PC-3 (cell line): ENCODE results near the gene ST8SIA5. TPM values are rescaled to one million over a fixed set of nuclear protein-coding genes. Genes with fewer than 3 reads are reported as not detected.

Experiments
- ATAC-seq: fragments of 200-7000 bp; cut with Tn5 transposase; 2 replicates; pipeline ENCODE4 v1.9.1; 2020; ENCODE audit warnings: mild to moderate bottlenecking, moderate library complexity
- BruUV-seq: library from RNA; stranded (reverse); fragments of 400-500 nt; replicated peaks from 2 replicates; lab custom pipeline; 2021; lab: Mats Ljungman, UMichigan
- CTCF ChIA-PET: fragments of 300-600 bp; sonication (Branson Sonifier 250); formaldehyde crosslinking; loops from one replicate; lab custom pipeline; 2022; ENCODE audit warnings: antibody characterized with exemption; lab: Charles Lee
- POLR2A ChIA-PET: fragments of 300-600 bp; sonication (Branson Sonifier 250); formaldehyde crosslinking; loops from one replicate; lab custom pipeline; 2022; ENCODE audit warnings: antibody characterized with exemption; ENCODE audit not compliant: unreplicated experiment; lab: Charles Lee
- DNase-seq: peaks from one replicate; pipeline ENCODE4 v3.0.0-alpha.2; 2015
- H2AFZ ChIP-seq: fragments of 300-600 bp; sonication (generic); 2 replicates; pipeline ENCODE4 v1.6.0; 2016; ENCODE audit warnings: antibody characterized with exemption, low read length
- H3F3A ChIP-seq: fragments of 300-600 bp; sonication (generic); one replicate; pipeline ENCODE4 v1.6.0; 2017; ENCODE audit warnings: antibody characterized with exemption, low read length, control low read depth, mild to moderate bottlenecking; ENCODE audit not compliant: unreplicated experiment
- H3K27ac ChIP-seq: fragments of 300-600 bp; sonication (generic); 2 replicates; pipeline ENCODE4 v1.5.1; 2016; ENCODE audit warnings: mild to moderate bottlenecking, low read length
- H3K27me3 ChIP-seq: fragments of 300-600 bp; sonication (generic); 2 replicates; pipeline ENCODE4 v1.6.1; 2016; ENCODE audit warnings: low read length, mixed read lengths
- H3K36me3 ChIP-seq: fragments of 300-600 bp; sonication (generic); 2 replicates; pipeline ENCODE4 v1.6.1; 2016; ENCODE audit warnings: low read depth, mixed run types, low read length, mixed read lengths
- H3K4me1 ChIP-seq: fragments of 300-600 bp; sonication (generic); 2 replicates; pipeline ENCODE4 v1.5.1; 2016; ENCODE audit warnings: low read length; ENCODE audit not compliant: insufficient read depth
- H3K4me2 ChIP-seq: fragments of 300-600 bp; sonication (generic); 2 replicates; pipeline ENCODE4 v1.6.0; 2016; ENCODE audit warnings: low read length
- H3K4me3 ChIP-seq: fragments of 300-600 bp; sonication (generic); 2 replicates; pipeline ENCODE4 v1.5.1; 2016; ENCODE audit warnings: mild to moderate bottlenecking, low read length, mixed read lengths
- H3K79me2 ChIP-seq: fragments of 300-600 bp; sonication (generic); 2 replicates; pipeline ENCODE4 v1.6.1; 2017; ENCODE audit warnings: low read length, mixed read lengths
- H3K9ac ChIP-seq: fragments of 300-600 bp; sonication (generic); 2 replicates; pipeline ENCODE4 v1.6.0; 2016; ENCODE audit warnings: mild to moderate bottlenecking, low read length
- H3K9me2 ChIP-seq: fragments of 300-600 bp; sonication (generic); replicated peaks from 2 replicates; pipeline ENCODE4 v1.6.1; 2016; ENCODE audit warnings: mixed run types, low read length, mixed read lengths
- H3K9me3 ChIP-seq: fragments of 300-600 bp; sonication (generic); 2 replicates; pipeline ENCODE4 v1.6.1; 2016; ENCODE audit warnings: low read length, mixed read lengths
- H4K20me1 ChIP-seq: fragments of 300-600 bp; sonication (generic); 2 replicates; pipeline ENCODE4 v1.6.1; 2016; ENCODE audit warnings: low read length, mixed read lengths
- EZH2 ChIP-seq: fragments of 300-600 bp; sonication (generic); IDR thresholded peaks from one replicate; pipeline ENCODE4 v1.6.1; 2017; ENCODE audit warnings: antibody characterized with exemption, mild to moderate bottlenecking, low read length; ENCODE audit not compliant: unreplicated experiment
- EZH2phosphoT487 ChIP-seq: fragments of 300-600 bp; sonication (generic); IDR thresholded peaks from 2 replicates; pipeline ENCODE4 v1.6.1; 2018; ENCODE audit warnings: mild to moderate bottlenecking, antibody characterized with exemption, low read length, borderline replicate concordance
- intact Hi-C: fragments of 100-400 bp; cut with micrococcal nuclease; formaldehyde crosslinking; loops from 2 replicates; pipeline ENCODE4 v1.9.0; 2023
- total RNA-seq: library from RNA; depleted of rRNA; stranded (reverse); fragments of >200 nt; gene quantifications from 2 replicates; pipeline ENCODE4 v1.2.3, GENCODE V29; 2014
- TF ChIP-seq, protein P1 (sequence below): fragments of 300-600 bp; sonication (generic); conservative IDR thresholded peaks from 2 replicates; pipeline ENCODE4 v1.5.1; 2017; ENCODE audit warnings: antibody characterized with exemption, low read depth, mild to moderate bottlenecking, low read length

ST8SIA5 gene
- total RNA-seq, 1 experiment from 2014 or later, result 0.04 TPM

- intact Hi-C loops, result no loop called here
- no TSS peak for BruUV-seq
- no peaks in the 10 kb centered on the region for H3K36me3 ChIP-seq
- H3K4me3 ChIP-seq, result no peak overlapping the region
- ChIA-PET CTCF (no interaction called here), POLR2A (no interaction called here)
- no peaks in the 10 kb centered on the region for H3K27me3 ChIP-seq
- no peaks in the 10 kb centered on the region for H3K79me2 ChIP-seq
- H3F3A ChIP-seq, result no peaks in the 10 kb centered on the region
- no peak overlapping the region for H3K9ac ChIP-seq
- H3K9me2 ChIP-seq, result no peaks in the 10 kb centered on the region
- TF ChIP-seq, protein P1, sequence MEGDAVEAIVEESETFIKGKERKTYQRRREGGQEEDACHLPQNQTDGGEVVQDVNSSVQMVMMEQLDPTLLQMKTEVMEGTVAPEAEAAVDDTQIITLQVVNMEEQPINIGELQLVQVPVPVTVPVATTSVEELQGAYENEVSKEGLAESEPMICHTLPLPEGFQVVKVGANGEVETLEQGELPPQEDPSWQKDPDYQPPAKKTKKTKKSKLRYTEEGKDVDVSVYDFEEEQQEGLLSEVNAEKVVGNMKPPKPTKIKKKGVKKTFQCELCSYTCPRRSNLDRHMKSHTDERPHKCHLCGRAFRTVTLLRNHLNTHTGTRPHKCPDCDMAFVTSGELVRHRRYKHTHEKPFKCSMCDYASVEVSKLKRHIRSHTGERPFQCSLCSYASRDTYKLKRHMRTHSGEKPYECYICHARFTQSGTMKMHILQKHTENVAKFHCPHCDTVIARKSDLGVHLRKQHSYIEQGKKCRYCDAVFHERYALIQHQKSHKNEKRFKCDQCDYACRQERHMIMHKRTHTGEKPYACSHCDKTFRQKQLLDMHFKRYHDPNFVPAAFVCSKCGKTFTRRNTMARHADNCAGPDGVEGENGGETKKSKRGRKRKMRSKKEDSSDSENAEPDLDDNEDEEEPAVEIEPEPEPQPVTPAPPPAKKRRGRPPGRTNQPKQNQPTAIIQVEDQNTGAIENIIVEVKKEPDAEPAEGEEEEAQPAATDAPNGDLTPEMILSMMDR, result no peak
- TF ChIP-seq EZH2phosphoT487 (no peak), EZH2 (no peak)
- H3K9me3 ChIP-seq, result no peaks in the 10 kb centered on the region
- no peak overlapping the region for H3K4me2 ChIP-seq
- no peaks in the 10 kb centered on the region for H3K4me1 ChIP-seq
- DNase-seq, result no peak
- H4K20me1 ChIP-seq, result no peaks in the 10 kb centered on the region
- H3K27ac ChIP-seq, result no peak overlapping the region
- no peak for ATAC-seq
- no peak overlapping the region for H2AFZ ChIP-seq
Observed at GRCh38 chr18:46624127-46624526, 132.7 kb downstream of the ST8SIA5 start.

- Histone ChIP-seq H3F3A (no peaks in the 10 kb centered on the region), H2AFZ (no peak overlapping the region), H4K20me1 (no peaks in the 10 kb centered on the region), H3K79me2 (no peaks in the 10 kb centered on the region), H3K4me1 (no peaks in the 10 kb centered on the region), H3K4me2 (no peak overlapping the region), H3K27me3 (no peaks in the 10 kb centered on the region), H3K4me3 (no peak overlapping the region), H3K9me3 (no peaks in the 10 kb centered on the region), H3K36me3 (no peaks in the 10 kb centered on the region), H3K9me2 (no peaks in the 10 kb centered on the region), H3K27ac (no peak overlapping the region), H3K9ac (no peak overlapping the region)
- ATAC-seq (no peak), DNase-seq (no peak)
- CTCF ChIA-PET, result interaction anchor here (0.5 to 1.0 kb wide), 6 partner anchors 35 to 342 kb away, joined by 3 to 4 read pairs (median 3); no protein-coding TSS in a partner anchor
- TF ChIP-seq EZH2phosphoT487 (no peak), EZH2 (no peak)
- TF ChIP-seq, protein P1, result no peak
- POLR2A ChIA-PET, result no interaction called here
- intact Hi-C loops, result loop anchor here (1.0 kb wide), 1 partner anchor 342 kb away; no protein-coding TSS in a partner anchor
- no TSS peak for BruUV-seq
Observed at GRCh38 chr18:46623541-46623940, 133.3 kb downstream of the ST8SIA5 start.

DNA sequence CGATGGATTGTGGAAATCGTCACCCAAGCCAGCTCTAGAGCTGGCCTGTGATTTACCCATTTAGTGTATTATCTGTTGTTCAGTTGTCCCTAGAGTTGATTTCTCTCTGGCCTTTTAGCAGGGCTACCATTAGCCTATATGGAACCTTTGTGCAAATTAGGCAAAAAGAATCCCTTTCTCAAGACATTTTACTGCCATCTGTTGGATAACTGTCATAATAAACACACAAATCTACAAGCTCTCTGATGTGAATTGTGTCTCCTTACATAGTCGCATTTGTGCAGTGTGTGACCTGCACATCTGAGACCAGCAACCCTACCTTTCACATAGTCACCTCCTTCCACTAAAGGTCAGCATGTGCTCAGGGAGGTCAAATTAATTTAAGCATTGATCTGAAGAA is 133.9 kb downstream of the ST8SIA5 start:
- DNase-seq (peak; percentile 25), ATAC-seq (peak; percentile 61)
- CTCF ChIA-PET, result interaction anchor here (0.5 to 1.0 kb wide), 6 partner anchors 35 to 342 kb away, joined by 3 to 4 read pairs (median 3); no protein-coding TSS in a partner anchor
- Histone ChIP-seq H3K9ac (no peak overlapping the region), H3K36me3 (no peaks in the 10 kb centered on the region), H3K9me3 (no peaks in the 10 kb centered on the region), H2AFZ (no peak overlapping the region), H3K9me2 (no peaks in the 10 kb centered on the region), H3K4me1 (no peaks in the 10 kb centered on the region), H3F3A (no peaks in the 10 kb centered on the region), H3K27ac (no peak overlapping the region), H3K79me2 (no peaks in the 10 kb centered on the region), H3K27me3 (no peaks in the 10 kb centered on the region), H3K4me3 (no peak overlapping the region), H4K20me1 (no peaks in the 10 kb centered on the region), H3K4me2 (no peak overlapping the region)
- no TSS peak for BruUV-seq
- intact Hi-C loops, result loop anchor here (1.0 kb wide), 1 partner anchor 342 kb away; no protein-coding TSS in a partner anchor
- POLR2A ChIA-PET, result no interaction called here
- no peak for TF ChIP-seq EZH2phosphoT487
- TF ChIP-seq, protein P1, result peak; percentile 30; the same call in 1 of the 2 replicates
- TF ChIP-seq EZH2, result no peak
